ENCODE data around the gene ZNF485.

- TF ChIP-seq ZFX (IDR thresholded peaks at IDR 0.05; ENCODE audit: borderline replicate concordance) (no peak), CTCF (IDR thresholded peaks at IDR 0.05) (no peak)
Measured at GRCh38 chr10:43648095-43648397, 41.8 kb downstream of the ZNF485 start.

Measured in 22Rv1 (cell line).